ENCODE results near the gene TK2.
A peak's percentile ranks its signal among the peaks of the same experiment; 100 is the strongest.
"Not testable (repeated sequence)": the region's sequence is repeated elsewhere in the genome, so short reads cannot be mapped to it uniquely, and the experiment has no call there.

Gene TK2

GRCh38 chr16:66480265-66481080 is 69.4 kb downstream of the TK2 start:
- DNase-seq: no peak

DNA sequence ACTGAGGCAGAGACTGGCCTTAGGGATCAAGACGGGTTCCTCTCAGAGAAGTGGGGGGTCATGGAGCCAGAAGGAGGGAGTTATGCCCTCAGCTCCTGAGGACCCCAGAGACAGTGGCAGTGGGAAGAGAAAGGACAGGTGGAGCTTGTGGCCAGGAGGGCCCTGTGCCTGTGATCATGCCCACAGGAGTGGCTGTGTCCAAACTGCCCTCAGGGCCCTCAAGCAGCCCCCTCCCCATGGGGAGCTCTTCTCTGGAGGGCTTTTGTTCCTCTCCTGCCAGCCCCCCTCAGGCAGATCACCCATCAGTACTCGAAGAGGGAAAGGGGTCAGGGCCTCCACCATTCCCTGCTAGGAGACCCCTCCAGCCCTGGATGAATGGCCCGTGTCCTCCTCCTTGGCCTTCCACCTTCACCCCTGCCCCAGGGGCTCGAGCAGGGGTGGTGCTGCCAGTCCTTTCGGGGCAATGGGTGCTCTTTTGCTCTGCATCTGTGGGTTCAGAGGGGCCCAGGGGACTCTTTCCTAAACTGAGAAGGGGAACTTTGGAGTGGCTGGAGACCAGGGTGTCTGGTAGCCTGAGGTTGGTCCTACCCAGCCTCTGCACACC is 70.2 kb downstream of the TK2 start:
- no peak for DNase-seq

DNA sequence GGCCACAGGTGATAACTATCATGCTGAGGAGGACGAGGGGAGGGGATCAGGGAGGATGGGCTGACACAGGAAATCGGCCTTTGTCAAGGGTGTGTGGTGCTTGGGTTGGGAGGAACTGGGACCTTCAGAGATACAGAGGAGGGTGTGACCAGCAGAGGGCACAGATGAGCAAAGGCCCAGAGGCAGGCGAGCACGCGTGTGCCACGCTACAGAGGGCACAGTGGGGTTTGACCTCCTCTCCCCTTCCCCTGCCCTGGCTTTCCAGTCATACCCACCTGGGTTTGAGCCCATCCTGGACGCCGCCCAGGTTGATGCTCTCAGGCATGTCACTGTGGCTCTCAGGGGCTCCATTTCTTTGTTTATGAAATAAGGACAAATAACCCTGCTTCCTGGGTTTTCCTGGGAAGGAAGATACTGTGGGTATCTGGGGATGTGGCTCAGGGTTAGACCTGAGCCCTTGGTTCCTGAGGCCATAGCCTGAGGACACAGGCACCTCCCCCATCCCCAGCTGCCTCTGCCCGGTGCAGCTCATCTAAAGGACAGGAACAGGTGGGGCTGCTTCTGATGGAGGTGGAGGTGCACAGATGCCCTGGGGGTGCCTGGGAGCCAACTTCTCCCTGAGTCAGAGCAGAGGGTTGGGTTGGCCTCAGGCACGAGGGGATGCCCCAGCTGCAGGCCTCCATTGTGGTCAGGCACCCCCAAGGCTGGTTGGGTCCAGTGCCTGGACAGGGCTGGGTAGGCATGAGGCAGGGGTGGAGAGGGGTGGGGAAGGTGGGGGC is 71.0 kb downstream of the TK2 start:
- peak; percentile 29 to 62 (median 57) for DNase-seq

DNA sequence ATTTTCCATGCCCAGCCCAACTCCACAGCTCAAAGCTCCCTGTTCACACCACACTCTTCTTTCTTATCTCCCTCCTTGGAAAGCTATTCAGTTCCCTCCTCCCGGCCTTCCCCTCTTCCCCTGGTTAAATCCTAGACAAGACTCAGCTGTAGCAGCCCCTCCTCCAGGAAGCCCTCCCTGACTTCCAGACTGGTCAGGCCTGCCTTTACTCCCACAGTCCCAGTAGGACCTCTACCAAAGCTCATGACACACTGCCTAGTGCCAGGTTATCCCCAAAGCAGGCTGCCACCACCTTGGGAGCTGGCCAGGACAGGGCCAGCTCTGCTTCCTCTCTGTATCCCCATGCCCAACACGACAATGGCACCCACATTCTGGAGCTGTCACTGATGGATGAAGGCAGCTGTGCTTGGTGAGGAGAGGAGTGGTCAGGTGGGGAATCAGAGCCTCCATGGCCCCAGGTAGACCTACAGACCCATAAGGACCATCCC is 72.8 kb downstream of the TK2 start:
- DNase-seq: no peak

GRCh38 chr16:66476328-66477027 is 73.4 kb downstream of the TK2 start:
- no peak for DNase-seq

DNA sequence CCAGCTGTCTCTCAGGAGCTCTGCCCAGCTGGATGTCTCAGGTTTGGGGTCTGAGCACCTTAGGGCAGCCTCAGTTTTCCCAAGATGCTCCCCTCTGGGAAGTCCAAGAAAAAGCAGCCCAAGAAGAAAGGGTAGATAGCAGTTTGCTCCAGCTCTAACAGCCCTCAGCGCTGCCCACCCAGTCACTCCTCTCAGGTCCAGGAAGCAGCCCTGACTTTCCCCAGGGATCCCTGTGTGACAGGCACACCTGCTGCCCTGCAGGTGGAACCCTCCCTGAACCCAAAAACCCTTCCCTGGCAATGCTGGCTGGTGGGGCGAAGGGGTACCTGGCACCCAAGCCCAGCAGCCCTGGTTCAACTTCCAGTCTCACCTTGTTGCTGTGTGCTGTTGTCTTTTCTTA is 74.7 kb downstream of the TK2 start:
- DNase-seq: no peak

DNA sequence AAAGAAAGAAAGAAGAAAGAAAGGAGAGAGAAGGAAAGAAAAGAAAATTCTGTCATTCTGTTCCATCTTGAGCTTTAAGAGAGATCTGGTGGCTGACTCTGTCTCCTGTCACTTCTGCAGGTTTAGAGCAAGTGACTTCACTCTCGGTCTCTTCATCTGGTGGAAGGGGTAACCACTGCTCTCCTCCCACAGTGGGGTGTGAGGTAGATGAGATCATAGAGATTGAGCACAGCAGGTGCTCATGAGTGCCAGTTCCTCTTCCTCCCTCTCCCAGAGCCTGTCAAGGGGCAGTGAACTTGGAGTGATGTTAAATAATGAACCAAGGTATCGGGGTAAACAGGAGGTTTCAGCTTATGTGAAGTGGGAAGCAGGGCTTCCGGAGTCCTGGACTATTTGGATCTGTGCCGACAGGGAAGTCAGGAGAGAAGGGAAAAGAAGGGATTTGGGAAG is 75.1 kb downstream of the TK2 start:
- DNase-seq: peak in 2 of 4 experiments; percentile 9 to 18

DNA sequence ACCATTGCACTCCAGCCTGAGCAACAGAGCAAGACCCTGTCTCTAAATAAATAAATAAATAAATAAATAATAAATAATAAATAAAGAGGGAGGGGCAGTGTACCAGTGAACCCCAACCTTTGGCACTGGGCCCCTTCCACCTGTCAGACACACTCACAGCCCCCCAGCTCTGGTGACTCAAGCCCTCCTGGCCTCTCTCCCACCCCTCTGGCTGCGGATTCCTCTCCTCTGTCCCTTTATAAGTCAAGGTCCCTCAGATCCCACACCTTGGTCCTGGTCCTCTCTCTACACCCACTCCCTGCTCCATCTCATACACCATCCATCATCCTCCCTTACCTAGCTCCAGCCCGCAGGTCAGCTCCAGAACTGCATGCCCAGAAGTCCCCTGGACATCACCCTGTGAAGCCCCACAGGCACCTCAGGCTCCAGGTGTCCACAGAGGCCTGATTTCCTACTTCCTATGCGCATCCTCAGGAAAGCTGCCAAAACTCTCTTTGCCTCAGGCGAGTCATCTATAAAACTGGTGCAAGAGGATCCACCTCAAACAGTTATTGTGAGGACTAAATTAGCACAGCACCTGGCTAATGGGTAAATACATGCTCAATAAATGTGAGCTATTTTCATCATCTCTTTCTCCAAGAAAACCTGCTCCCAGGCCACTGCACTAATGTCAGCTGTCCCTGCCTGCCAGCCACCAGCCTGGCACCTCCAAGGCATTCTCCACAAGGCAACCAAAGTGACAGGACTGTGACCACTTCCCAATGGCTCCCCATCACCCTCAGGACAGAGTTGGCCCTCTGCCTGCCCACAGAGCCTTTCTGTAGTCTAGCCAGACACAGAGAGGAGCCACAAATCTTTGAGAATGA is 76.0 kb downstream of the TK2 start:
- DNase-seq: no peak

- DNase-seq: no peak
Measured at GRCh38 chr16:66473051-66473571, 76.8 kb downstream of the TK2 start.

DNA sequence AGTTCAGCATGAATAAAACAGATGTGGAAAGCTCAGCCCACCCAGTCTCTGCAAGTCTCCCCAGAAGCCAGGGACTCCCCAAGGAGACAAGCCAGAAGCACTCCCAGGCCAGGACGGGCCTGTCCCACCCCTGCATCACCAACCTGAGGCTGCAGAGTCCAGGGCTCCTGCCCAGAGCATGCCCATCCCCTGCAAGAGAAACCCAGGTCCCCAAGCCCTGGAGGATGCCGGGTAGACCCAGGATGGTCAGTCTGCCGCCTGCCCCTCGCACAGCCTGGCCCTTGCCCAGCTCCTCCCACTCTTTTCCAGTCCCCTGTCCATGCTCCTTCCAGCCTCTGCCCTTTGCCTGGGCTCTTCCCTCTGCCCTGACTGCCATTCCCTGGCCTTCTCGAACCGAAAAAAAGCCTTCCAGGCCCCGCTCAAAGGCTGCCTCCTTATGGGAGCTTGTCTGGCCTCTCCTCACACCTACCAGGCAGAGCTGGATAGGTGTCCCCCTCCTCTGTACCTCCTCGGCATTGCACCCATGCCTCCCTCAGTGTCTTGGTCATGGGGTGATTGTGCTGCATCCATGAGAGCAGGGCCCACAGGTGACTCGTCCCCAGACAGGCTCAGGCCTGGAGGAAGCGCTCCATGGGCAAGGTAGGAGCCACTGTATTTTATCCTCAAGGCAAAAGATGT is 78.1 kb downstream of the TK2 start:
- DNase-seq: no peak

- no peak for DNase-seq
Measured at GRCh38 chr16:66471264-66471663, 78.7 kb downstream of the TK2 start.

DNA sequence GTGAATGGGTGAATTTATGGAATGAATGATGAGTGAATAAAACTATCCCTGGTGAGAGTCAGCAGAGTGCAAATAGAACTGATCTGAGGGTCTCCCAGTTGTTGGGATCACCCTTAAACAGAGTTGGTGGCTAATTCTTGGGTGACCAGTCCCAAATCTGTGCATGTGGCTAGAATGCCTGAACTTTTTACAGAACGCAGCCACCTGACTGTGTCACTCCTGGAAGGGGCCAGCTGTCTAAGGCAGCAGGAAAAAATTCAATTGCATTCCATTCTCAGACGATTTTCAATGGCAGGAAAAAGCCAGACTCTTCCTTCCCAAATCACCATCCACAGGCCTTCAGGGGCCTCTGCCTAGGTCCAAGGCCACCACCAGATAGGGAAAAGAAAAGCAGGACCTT is 79.4 kb downstream of the TK2 start:
- no peak for DNase-seq

- no peak for DNase-seq
Measured at GRCh38 chr16:66469947-66470546, 79.9 kb downstream of the TK2 start.

DNA sequence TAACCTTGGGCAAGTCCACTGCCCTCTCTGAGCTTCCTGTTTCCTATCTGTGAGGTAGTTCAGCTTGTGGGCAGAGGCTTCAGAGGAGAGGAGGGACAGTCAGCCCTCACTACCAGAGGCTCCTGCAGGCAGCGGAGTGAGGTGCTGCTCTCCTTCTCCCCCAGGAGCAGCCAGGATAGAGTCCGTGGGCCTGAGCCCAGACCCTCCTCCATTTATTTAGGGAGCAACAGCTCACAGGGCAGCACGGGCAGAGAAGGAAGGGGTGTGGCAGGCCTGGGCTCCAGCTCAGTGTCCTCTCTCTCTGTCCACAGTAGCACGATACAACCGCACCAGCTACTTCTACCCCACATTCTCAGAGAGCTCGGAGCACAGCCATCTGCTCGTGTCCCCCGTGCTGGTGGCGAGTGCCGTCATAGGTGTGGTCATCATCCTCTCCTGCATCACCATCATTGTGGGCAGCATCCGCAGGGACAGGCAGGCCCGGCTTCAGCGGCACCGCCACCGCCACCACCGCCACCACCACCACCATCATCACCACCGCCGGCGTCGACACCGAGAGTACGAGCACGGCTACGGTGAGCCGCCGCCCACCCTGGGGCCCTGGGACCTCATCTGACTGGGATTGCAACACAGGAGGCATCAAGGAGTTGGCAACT is 80.5 kb downstream of the TK2 start:
- no peak for DNase-seq

- no peak for DNase-seq
Measured at GRCh38 chr16:66468321-66468965, 81.5 kb downstream of the TK2 start.

GRCh38 chr16:66467611-66468010 is 82.3 kb downstream of the TK2 start:
- DNase-seq: no peak

DNA sequence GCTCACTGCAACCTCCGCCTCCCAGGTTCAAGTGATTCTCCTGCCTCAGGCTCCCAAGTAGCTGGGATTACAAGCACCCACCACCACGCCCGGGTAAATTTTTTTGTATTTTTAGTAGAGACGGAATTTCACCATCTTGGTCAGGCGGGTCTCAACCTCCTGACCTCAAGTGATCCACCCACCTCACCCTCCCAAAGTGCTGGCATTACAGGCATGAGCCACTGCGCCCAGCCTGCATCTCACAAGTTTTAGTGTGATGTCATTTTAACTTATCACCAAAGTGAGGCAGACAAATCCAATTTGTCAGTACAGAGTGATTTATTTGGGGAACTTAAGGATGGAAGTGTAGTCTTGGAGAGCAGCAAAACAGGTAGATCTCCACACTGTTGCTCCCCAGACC is 83.3 kb downstream of the TK2 start:
- DNase-seq: not testable (repeated sequence)

DNA sequence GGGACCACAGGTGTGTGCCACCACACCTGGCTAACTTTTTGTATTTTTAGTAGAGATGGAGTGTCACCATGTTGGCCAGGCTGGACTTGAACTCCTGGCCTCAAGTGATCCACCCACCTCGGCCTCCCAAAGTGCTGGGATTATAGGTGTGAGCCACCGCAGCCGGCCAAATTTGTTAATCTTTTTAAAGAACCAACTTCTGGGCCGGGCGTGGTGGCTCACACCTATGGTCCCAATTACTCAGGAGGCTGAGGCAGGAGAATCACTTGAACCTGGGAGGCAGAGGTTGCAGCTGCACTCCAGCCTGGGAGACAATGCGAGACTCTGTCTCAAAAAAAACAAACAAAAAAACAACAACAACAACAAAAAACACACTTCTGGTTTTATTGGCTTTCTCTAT is 84.0 kb downstream of the TK2 start:
- not testable (repeated sequence) for DNase-seq

DNA sequence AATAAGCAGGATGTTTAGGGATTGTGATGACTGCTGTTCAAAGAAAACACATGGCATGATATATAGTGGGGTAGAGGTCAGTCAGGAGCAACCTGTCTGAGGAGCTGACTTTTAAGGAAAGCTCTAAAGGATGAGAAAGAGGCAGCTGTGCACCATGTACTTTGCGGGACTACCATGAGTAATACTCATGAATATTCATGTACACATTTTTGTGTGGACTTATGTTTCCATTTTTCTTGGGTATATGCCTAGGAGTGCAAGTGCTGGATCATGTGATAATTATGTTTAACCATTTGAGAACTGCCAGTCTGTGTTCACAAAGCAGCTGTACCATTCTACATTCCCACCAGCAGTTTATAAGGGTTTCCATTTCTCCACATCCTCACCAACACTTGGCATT is 87.0 kb downstream of the TK2 start:
- DNase-seq: no peak

GRCh38 chr16:66460703-66461102 is 89.2 kb downstream of the TK2 start:
- no peak for DNase-seq

Measured in activated naive CD4-positive, alpha-beta T cell (primary cell).